ENCODE data around the gene CEP57. TPM values are rescaled to one million over a fixed set of nuclear protein-coding genes. Genes with fewer than 3 reads are reported as not detected.

The CEP57 gene
- 30.4 and 47.3 TPM in 2 replicates for polyA plus RNA-seq (2011; rRNA removed)
- polyA plus RNA-seq (2012; cell fraction: cytosol; rRNA removed): 7.3 and 7.4 TPM in 2 replicates
- polyA plus RNA-seq (2012; cell fraction: nucleus; rRNA removed): 6.7 and 10.9 TPM in 2 replicates
- 17.2 to 21.3 TPM (median 19.9 TPM) in 3 replicates for polyA plus RNA-seq (2017; fragmentation: RNase III; extraction: RNeasy Plus Mini Kit Qiagen cat#74134 plus additional on column Dnase treatment)
- polyA minus RNA-seq (2011; rRNA and poly(A)+ RNA removed): 10.3 and 13.0 TPM in 2 replicates

DNA sequence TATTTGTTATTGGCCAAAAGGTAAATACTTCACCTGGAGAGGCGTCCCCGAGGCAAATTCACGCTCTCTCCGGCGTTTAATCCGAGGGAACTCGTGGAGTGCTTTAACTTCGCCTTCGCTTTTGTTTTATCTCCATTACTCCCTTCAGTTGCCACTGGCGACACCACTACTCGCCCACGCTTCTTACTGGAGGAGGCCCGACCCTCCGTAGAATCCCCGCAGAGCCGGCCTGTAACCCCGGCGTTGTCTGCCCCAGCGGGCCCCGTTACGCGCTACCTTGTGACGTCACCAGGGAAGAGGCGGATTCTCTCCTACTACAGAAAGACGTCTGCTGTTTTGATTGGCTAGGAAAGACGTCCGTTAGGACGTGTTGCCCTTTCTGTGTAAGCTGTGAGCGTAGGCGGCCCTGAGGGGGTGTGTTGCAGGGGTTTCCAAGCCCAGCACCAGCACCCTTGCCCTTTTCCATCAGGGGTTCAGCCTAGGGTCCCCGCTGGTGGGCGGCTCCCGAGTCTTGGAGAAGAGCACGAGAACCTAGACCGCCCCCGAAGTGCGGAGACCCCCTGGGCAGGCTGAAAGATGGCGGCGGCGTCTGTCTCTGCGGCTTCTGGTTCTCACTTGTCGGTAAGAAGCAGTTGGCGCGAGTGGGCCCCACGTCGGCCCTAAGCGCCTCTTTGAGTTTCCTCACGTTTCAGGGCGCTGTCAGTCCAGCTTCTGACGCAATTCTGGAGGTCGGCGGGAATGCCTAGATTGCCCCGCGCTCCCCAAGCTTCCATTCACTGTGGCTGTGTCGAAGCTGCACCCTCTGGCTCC, at the start of gene CEP57:
CEP57 (plus strand) TSS at position 376 of the 810 bp plus-strand sequence; CDS start at position 577, 201 bp downstream.
- TF ChIP-seq, protein P1, sequence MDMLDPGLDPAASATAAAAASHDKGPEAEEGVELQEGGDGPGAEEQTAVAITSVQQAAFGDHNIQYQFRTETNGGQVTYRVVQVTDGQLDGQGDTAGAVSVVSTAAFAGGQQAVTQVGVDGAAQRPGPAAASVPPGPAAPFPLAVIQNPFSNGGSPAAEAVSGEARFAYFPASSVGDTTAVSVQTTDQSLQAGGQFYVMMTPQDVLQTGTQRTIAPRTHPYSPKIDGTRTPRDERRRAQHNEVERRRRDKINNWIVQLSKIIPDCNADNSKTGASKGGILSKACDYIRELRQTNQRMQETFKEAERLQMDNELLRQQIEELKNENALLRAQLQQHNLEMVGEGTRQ (IDR thresholded peaks at IDR 0.05): no peak
- TF ChIP-seq EP300 (IDR thresholded peaks at IDR 0.05) (no peak), TP53 (CRISPR knock-in tag; IDR thresholded peaks at IDR 0.05) (peak; percentile 55; the same call in 1 of the 2 replicates), HOXB5 (CRISPR knock-in tag; IDR thresholded peaks at IDR 0.05) (peak; percentile 62; the same call in 1 of the 2 replicates), PHF8 (IDR thresholded peaks at IDR 0.05; ENCODE audit: borderline replicate concordance, low read depth) (peak; percentile 40; the same call in 1 of the 2 replicates), GATA3 (IDR thresholded peaks at IDR 0.05; ENCODE audit: borderline replicate concordance) (no peak), POLR2A (IDR thresholded peaks at IDR 0.05; ENCODE audit: low read length) (peak; percentile 34), NR3C1 (IDR thresholded peaks at IDR 0.05) (no peak), JUN (IDR thresholded peaks at IDR 0.05) (peak; percentile 30 to 47; a peak in 1 of 5 replicates), BHLHE40 (IDR thresholded peaks at IDR 0.05; ENCODE audit: low read depth, low read length) (no peak), EHMT2 (IDR thresholded peaks at IDR 0.05; ENCODE audit: low read depth) (no peak)
- TF ChIP-seq, protein P2, sequence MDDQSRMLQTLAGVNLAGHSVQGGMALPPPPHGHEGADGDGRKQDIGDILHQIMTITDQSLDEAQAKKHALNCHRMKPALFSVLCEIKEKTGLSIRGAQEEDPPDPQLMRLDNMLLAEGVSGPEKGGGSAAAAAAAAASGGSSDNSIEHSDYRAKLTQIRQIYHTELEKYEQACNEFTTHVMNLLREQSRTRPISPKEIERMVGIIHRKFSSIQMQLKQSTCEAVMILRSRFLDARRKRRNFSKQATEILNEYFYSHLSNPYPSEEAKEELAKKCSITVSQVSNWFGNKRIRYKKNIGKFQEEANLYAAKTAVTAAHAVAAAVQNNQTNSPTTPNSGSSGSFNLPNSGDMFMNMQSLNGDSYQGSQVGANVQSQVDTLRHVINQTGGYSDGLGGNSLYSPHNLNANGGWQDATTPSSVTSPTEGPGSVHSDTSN (IDR thresholded peaks at IDR 0.05): peak; percentile 81
- TF ChIP-seq, protein P3, sequence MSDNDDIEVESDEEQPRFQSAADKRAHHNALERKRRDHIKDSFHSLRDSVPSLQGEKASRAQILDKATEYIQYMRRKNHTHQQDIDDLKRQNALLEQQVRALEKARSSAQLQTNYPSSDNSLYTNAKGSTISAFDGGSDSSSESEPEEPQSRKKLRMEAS (IDR thresholded peaks at IDR 0.05): 0 out of 2 replicates have a peak, but pooled peaks have one; percentile 3
- TF ChIP-seq, protein P4, sequence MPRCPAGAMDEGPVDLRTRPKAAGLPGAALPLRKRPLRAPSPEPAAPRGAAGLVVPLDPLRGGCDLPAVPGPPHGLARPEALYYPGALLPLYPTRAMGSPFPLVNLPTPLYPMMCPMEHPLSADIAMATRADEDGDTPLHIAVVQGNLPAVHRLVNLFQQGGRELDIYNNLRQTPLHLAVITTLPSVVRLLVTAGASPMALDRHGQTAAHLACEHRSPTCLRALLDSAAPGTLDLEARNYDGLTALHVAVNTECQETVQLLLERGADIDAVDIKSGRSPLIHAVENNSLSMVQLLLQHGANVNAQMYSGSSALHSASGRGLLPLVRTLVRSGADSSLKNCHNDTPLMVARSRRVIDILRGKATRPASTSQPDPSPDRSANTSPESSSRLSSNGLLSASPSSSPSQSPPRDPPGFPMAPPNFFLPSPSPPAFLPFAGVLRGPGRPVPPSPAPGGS (IDR thresholded peaks at IDR 0.05): 0 out of 3 replicates have a peak, but pooled peaks have one; percentile 19
- Histone ChIP-seq H3K9me3 (no peaks in the 10 kb centered on the region), H3K4me1 (peaks cover 15% of the 10 kb centered on the region; the same call in 2 of the 3 replicates), H3K4me3 (peak within 1 kb of the TSS; percentile 88), H3K27ac (peak within 1 kb of the TSS; percentile 93 to 98), H3K4me2 (peak within 1 kb of the TSS; percentile 78)
- peak; percentile 86 to 89 for ATAC-seq
- no peak for FAIRE-seq
- peak; percentile 78 to 96 for DNase-seq (ENCODE audit: low read depth in 1 of 2, low spot score in 1 of 2)
- CTCF ChIA-PET: interaction anchor here (1.1 to 1.6 kb wide), 3 partner anchors 604 to 640 kb away, joined by 3 to 6 read pairs (median 3); no protein-coding TSS in a partner anchor
- POLR2A ChIA-PET: interaction anchor here (0.6 to 2.1 kb wide), 14 partner anchors 10 to 816 kb away, joined by 3 to 9 read pairs (median 4); partner anchors contain the start of genes CCDC82, CWC15, JRKL and KDM4D
- 0% methylated on average over 28 of the region's 55 CpGs for WGBS (ENCODE audit: missing lambda C conversion rate)

DNA sequence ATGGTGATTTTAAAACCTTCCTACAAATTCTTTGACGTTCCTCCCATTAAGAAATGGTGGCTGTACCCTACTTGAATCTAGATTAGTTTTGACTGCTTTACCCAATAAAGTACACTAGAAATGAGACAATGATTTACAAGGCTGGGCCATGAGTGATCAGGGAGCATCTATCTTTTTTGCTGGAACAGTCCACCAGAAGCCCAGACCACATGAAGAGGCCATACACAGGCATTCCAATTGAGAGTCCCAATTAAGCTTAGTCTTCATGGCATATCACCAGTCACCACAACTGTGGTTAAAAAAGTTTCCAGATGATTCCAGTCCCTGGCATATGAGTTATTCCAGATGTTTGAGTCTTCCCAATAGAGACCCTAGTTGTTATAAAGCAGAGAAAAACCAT, 40.2 kb upstream of the CEP57 start:
- ATAC-seq (no peak), DNase-seq (ENCODE audit: low read depth in 1 of 2, low spot score in 1 of 2) (no peak), FAIRE-seq (no peak)
- H3K4me1 ChIP-seq: no peaks in the 10 kb centered on the region
- no peak overlapping the region for H3K4me2 ChIP-seq
- H3K4me3 ChIP-seq: no peak overlapping the region
- ChIA-PET POLR2A (no interaction called here), CTCF (interaction anchor here (0.9 to 1.0 kb wide), 2 partner anchors 11 to 596 kb away, joined by 3 read pairs; no protein-coding TSS in a partner anchor)
- 12% methylated on average over 1 of the region's 1 CpG for WGBS (ENCODE audit: missing lambda C conversion rate)
- TF ChIP-seq RARB (CRISPR knock-in tag; IDR thresholded peaks at IDR 0.05) (no peak), PHF8 (IDR thresholded peaks at IDR 0.05; ENCODE audit: borderline replicate concordance, low read depth) (no peak), ZNF302 (CRISPR knock-in tag; IDR thresholded peaks at IDR 0.05) (no peak), KDM1A (IDR thresholded peaks at IDR 0.05; ENCODE audit: low read depth) (no peak), JUNB (IDR thresholded peaks at IDR 0.05) (no peak)
- TF ChIP-seq, protein P2 (IDR thresholded peaks at IDR 0.05): no peak
- no peaks in the 10 kb centered on the region for H3K9me3 ChIP-seq
- H3K27ac ChIP-seq: no peak overlapping the region
